WTC11 (cell line): ENCODE measurements around the gene HMBS.

Experiments used
- CTCF ChIP-seq: fragments of 200-600 bp; IDR thresholded peaks from 2 replicates; pipeline ENCODE4 v1.8.0; 2022; ENCODE audit warnings: antibody characterized with exemption
- FOXP1 ChIP-seq: sonication (generic); formaldehyde crosslinking; IDR thresholded peaks from 2 replicates; pipeline ENCODE4 v1.8.0; 2022; ENCODE audit warnings: missing genetic modification reagents, mild to moderate bottlenecking, moderate library complexity, borderline replicate concordance
- JAZF1 ChIP-seq: fragments of 250-450 bp; sonication (Bioruptor Pico); IDR thresholded peaks from 2 replicates; pipeline ENCODE4 v1.9.0; 2021; ENCODE audit warnings: moderate library complexity, mild to moderate bottlenecking, inconsistent platforms
- MAX ChIP-seq: sonication (generic); formaldehyde crosslinking; IDR thresholded peaks from 2 replicates; pipeline ENCODE4 v1.8.0; 2022; ENCODE audit warnings: mild to moderate bottlenecking, missing genetic modification reagents
- MXD4 ChIP-seq: fragments of 250-450 bp; sonication (Bioruptor Pico); IDR thresholded peaks from 2 replicates; pipeline ENCODE4 v1.8.0; 2021; ENCODE audit warnings: mild to moderate bottlenecking, moderate library complexity, borderline replicate concordance
- NFYB ChIP-seq: sonication (generic); formaldehyde crosslinking; conservative IDR thresholded peaks from 2 replicates; pipeline ENCODE4 v1.8.0; 2022; ENCODE audit warnings: low read depth, missing genetic modification reagents
- TEAD1 ChIP-seq: sonication (generic); formaldehyde crosslinking; IDR thresholded peaks from 2 replicates; pipeline ENCODE4 v1.8.0; 2022; ENCODE audit warnings: mild to moderate bottlenecking, missing genetic modification reagents
- USF2 ChIP-seq: sonication (generic); formaldehyde crosslinking; IDR thresholded peaks from 2 replicates; pipeline ENCODE4 v1.8.1; 2023; ENCODE audit warnings: mild to moderate bottlenecking, missing genetic modification reagents, moderate library complexity
- ZBTB21 ChIP-seq: sonication (generic); formaldehyde crosslinking; IDR thresholded peaks from 2 replicates; pipeline ENCODE4 v1.8.1; 2023; ENCODE audit warnings: mild to moderate bottlenecking, missing genetic modification reagents, borderline replicate concordance

- TF ChIP-seq CTCF (no peak), MAX (CRISPR knock-in tag) (no peak), ZBTB21 (CRISPR knock-in tag) (no peak), JAZF1 (CRISPR knock-in tag) (no peak), NFYB (CRISPR knock-in tag) (no peak), FOXP1 (no peak), TEAD1 (CRISPR knock-in tag) (no peak), MXD4 (no peak), USF2 (CRISPR knock-in tag) (no peak)
Observed at GRCh38 chr11:119100246-119100970, 15.7 kb downstream of the HMBS start.
